Stimulated activated CD4-positive, alpha-beta T cell treated with anti-CD3 and anti-CD28 coated beads, Interleukin-2, amount 100 ng/mL, for 48 hours (primary cell): ENCODE data around the gene MYO18B.

Experiments used
- DNase-seq, 2 donors: peaks; one replicate each; pipeline ENCODE4 v3.0.0-alpha.2; 2020

Gene MYO18B

GRCh38 chr22:26057731-26058130, 315.7 kb downstream of the MYO18B start:
- DNase-seq, result no peak

GRCh38 chr22:26064048-26064447, 322.1 kb downstream of the MYO18B start:
- no peak for DNase-seq

GRCh38 chr22:26065847-26066246, 323.9 kb downstream of the MYO18B start:
- no peak for DNase-seq

GRCh38 chr22:26066534-26066933, 324.5 kb downstream of the MYO18B start:
- no peak for DNase-seq

GRCh38 chr22:26068571-26068970, 326.6 kb downstream of the MYO18B start:
- DNase-seq, result no peak

GRCh38 chr22:26072621-26073020, 330.6 kb downstream of the MYO18B start:
- no peak for DNase-seq

GRCh38 chr22:26075251-26075650, 333.3 kb downstream of the MYO18B start:
- DNase-seq, result no peak

GRCh38 chr22:26079009-26079408, 337.0 kb downstream of the MYO18B start:
- no peak for DNase-seq
